HCT116 (cell line): Measurements from ENCODE around the gene TUBA1B. TPM values are rescaled to one million over a fixed set of nuclear protein-coding genes. Genes with fewer than 3 reads are reported as not detected.
"Not testable (repeated sequence)": the region's sequence is repeated elsewhere in the genome, so short reads cannot be mapped to it uniquely, and the experiment has no call there.

Experiments used
- ATAC-seq: fragments of 200-7000 bp; cut with Tn5 transposase; 2 replicates; pipeline ENCODE4 v1.9.1; 2020; ENCODE audit warnings: mild to moderate bottlenecking, moderate library complexity
- BruUV-seq: library from RNA; stranded (reverse); fragments of 400-500 nt; replicated peaks from 2 replicates; lab custom pipeline; 2021; lab: Mats Ljungman, UMichigan
- CTCF ChIA-PET: fragments of 300-600 bp; sonication (Branson Sonifier 250); formaldehyde crosslinking; loops from one replicate; lab custom pipeline; 2021; ENCODE audit warnings: antibody characterized with exemption; lab: Charles Lee
- POLR2A ChIA-PET: fragments of 300-600, 350-600 bp; sonication (Branson Sonifier 250); formaldehyde crosslinking; loops from one replicate; lab custom pipeline; 2021; ENCODE audit warnings: antibody characterized with exemption; lab: Charles Lee
- RAD21 ChIA-PET, 2 experiments: fragments of 300-600 bp; sonication (Branson Sonifier 250); formaldehyde crosslinking; loops; one replicate each; lab custom pipeline; 2023; ENCODE audit warnings: low total read pairs in 2 of 2; ENCODE audit not compliant: uncharacterized antibody in 2 of 2, unreplicated experiment in 2 of 2, low non-redundant PET in 1 of 2; lab: Charles Lee
- DNase-seq: peaks from one replicate; pipeline ENCODE4 v3.0.0-alpha.2; 2010; ENCODE audit warnings: low read depth, low spot score
- H2AFZ ChIP-seq: fragments of 200-600 bp; shearing (Covaris generic), sonication (generic); 2 replicates; pipeline ENCODE4 v1.6.1; 2017; ENCODE audit warnings: low read depth, mixed run types, mixed read lengths, antibody characterized with exemption, low read length; ENCODE audit not compliant: poor library complexity, severe bottlenecking
- H3K27ac ChIP-seq: 2 replicates; pipeline ENCODE4 v1.5.1; 2012; ENCODE audit warnings: low read depth, low read length
- H3K27me3 ChIP-seq: fragments of 200-600 bp; sonication (generic); 2 replicates; pipeline ENCODE4 v1.6.1; 2016; ENCODE audit warnings: mixed run types, low read length, mixed read lengths; ENCODE audit not compliant: insufficient read depth
- H3K36me3 ChIP-seq, 2 experiments: fragments of 200-500 bp in 1 of 2; fragments of 200-600 bp in 1 of 2; sonication (Bioruptor generic) in 1 of 2; sonication (generic) in 1 of 2; 2 replicates each; pipeline versions ENCODE4 v1.5.1 to v1.6.1; 2014 to 2016; ENCODE audit warnings: low read length in 2 of 2, inconsistent platforms in 1 of 2, mixed read lengths in 1 of 2, mixed run types in 1 of 2; ENCODE audit not compliant: insufficient read depth in 2 of 2, control insufficient read depth in 1 of 2
- H3K4me1 ChIP-seq, 2 experiments: fragments of 200-600 bp in 1 of 2; sonication (generic) in 1 of 2; 2 replicates each; pipeline versions ENCODE4 v1.5.1 to v1.6.1; 2012 to 2017; ENCODE audit warnings: low read length in 2 of 2, inconsistent platforms in 1 of 2, mild to moderate bottlenecking in 1 of 2, mixed read lengths in 1 of 2, mixed run types in 1 of 2, moderate library complexity in 1 of 2; ENCODE audit not compliant: insufficient read depth in 2 of 2, control insufficient read depth in 1 of 2
- H3K4me2 ChIP-seq: fragments of 200-600 bp; sonication (generic); 2 replicates; pipeline ENCODE4 v1.6.1; 2017; ENCODE audit warnings: mixed run types, low read length, mixed read lengths
- H3K4me3 ChIP-seq, 2 experiments: fragments of 200-600 bp in 1 of 2; sonication (generic) in 1 of 2; replicated peaks in 1 of 2; 2 replicates each; pipeline ENCODE4 v1.5.1; 2011 to 2016; ENCODE audit warnings: low read length in 2 of 2, control low read depth in 1 of 2, low read depth in 1 of 2, mild to moderate bottlenecking in 1 of 2, mixed read lengths in 1 of 2, mixed run types in 1 of 2
- H3K79me2 ChIP-seq: fragments of 200-600 bp; sonication (generic); 2 replicates; pipeline ENCODE4 v1.6.1; 2017; ENCODE audit warnings: mild to moderate bottlenecking, mixed run types, low read length, moderate library complexity, mixed read lengths; ENCODE audit not compliant: insufficient read depth
- H3K9ac ChIP-seq: fragments of 200-600 bp; sonication (generic); 2 replicates; pipeline ENCODE4 v1.6.1; 2016; ENCODE audit warnings: low read length, mixed read lengths
- H3K9me2 ChIP-seq: fragments of 200-600 bp; sonication (generic), shearing (Covaris generic); 2 replicates; pipeline ENCODE4 v1.6.1; 2017; ENCODE audit warnings: mixed run types, mild to moderate bottlenecking, moderate library complexity; ENCODE audit not compliant: insufficient read depth
- H3K9me3 ChIP-seq, 2 experiments: fragments of 200-500 bp in 1 of 2; fragments of 200-600 bp in 1 of 2; sonication (Bioruptor generic) in 1 of 2; sonication (generic) in 1 of 2; 2 replicates each; pipeline ENCODE4 v1.6.1; 2014 to 2017; ENCODE audit warnings: low read length in 2 of 2, mixed read lengths in 2 of 2, inconsistent platforms in 1 of 2, low read depth in 1 of 2, mild to moderate bottlenecking in 1 of 2, mixed run types in 1 of 2, moderate library complexity in 1 of 2; ENCODE audit not compliant: control insufficient read depth in 1 of 2, insufficient read depth in 1 of 2
- H4K20me1 ChIP-seq: fragments of 200-600 bp; sonication (generic), shearing (Covaris generic); 2 replicates; pipeline ENCODE4 v1.6.1; 2017; ENCODE audit warnings: mixed run types, mild to moderate bottlenecking, moderate library complexity; ENCODE audit not compliant: insufficient read depth
- EGR1 ChIP-seq: IDR thresholded peaks from 2 replicates; pipeline ENCODE4 v1.6.1; 2012; ENCODE audit warnings: low read depth
- ELF1 ChIP-seq: IDR thresholded peaks from 2 replicates; pipeline ENCODE4 v1.6.1; 2012; ENCODE audit warnings: low read depth, borderline replicate concordance
- EZH2phosphoT487 ChIP-seq: fragments of 200-600 bp; IDR thresholded peaks from 2 replicates; pipeline ENCODE4 v1.6.1; 2018; ENCODE audit warnings: antibody characterized with exemption, borderline replicate concordance
- FOSL1 ChIP-seq: IDR thresholded peaks from 2 replicates; pipeline ENCODE4 v1.6.1; 2012; ENCODE audit warnings: low read depth
- JUND ChIP-seq: IDR thresholded peaks from 2 replicates; pipeline ENCODE4 v1.6.1; 2012
- POLR2A ChIP-seq: IDR thresholded peaks from 2 replicates; pipeline ENCODE4 v1.7.0; 2011; ENCODE audit warnings: borderline replicate concordance; ENCODE audit not compliant: insufficient read depth, insufficient read length; ENCODE audit errors: extremely low read depth
- RAD21 ChIP-seq: IDR thresholded peaks from 2 replicates; pipeline ENCODE4 v1.6.1; 2012; ENCODE audit warnings: low read depth, mild to moderate bottlenecking
- SIN3A ChIP-seq: IDR thresholded peaks from 2 replicates; pipeline ENCODE4 v1.6.1; 2012; ENCODE audit warnings: low read depth
- SP1 ChIP-seq: IDR thresholded peaks from 2 replicates; pipeline ENCODE4 v1.6.1; 2012; ENCODE audit warnings: low read depth
- SRF ChIP-seq: IDR thresholded peaks from 2 replicates; pipeline ENCODE4 v1.6.1; 2012; ENCODE audit warnings: low read depth
- ZFX ChIP-seq: fragments of 450-650 bp; IDR thresholded peaks from 2 replicates; pipeline ENCODE4 v1.6.1; 2017
- intact Hi-C: fragments of 100-400 bp; cut with micrococcal nuclease; formaldehyde crosslinking; loops from 2 replicates; pipeline ENCODE4 v1.10.0; 2022
- total RNA-seq: library from RNA; stranded (reverse); gene quantifications from one replicate; pipeline ENCODE4 v1.2.1, GENCODE V29; 2021; ENCODE audit not compliant: unreplicated experiment
- TF ChIP-seq, protein P1 (sequence below): IDR thresholded peaks from 2 replicates; pipeline ENCODE4 v1.6.1; 2012
- TF ChIP-seq, protein P2 (sequence below): IDR thresholded peaks from 2 replicates; pipeline ENCODE4 v1.6.1; 2012; ENCODE audit warnings: low read depth
- TF ChIP-seq, protein P3 (sequence below): IDR thresholded peaks from 2 replicates; pipeline ENCODE4 v1.6.1; 2012

The TUBA1B gene
- total RNA-seq, 1 experiment from 2014 or later: 1,628 TPM

DNA sequence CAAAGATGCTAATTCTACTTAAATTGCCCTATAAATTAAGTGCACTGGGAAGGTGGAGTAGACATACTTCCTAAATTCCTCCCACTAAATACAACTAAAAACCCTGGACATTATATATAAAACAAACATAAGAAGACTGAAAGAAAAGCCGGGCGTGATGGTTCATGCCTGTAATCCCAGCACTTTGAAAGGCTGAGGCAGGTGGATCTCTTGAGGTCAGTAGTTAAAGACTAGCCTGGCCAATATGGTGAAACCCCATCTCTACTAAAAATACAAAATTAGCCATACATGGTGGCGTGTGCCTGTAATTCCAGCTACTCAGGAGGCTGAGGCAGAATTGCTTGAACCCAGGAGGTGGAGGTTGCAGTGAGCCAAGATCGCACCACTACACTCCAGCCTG lies 30.7 kb upstream of the TUBA1B start:
- H3K4me2 ChIP-seq, BruUV-seq, H4K20me1 ChIP-seq, intact Hi-C loops, H3K79me2 ChIP-seq, H3K9ac ChIP-seq, DNase-seq, H3K9me2 ChIP-seq, RAD21 ChIA-PET, H3K27me3 ChIP-seq, H3K4me3 ChIP-seq, H3K4me1 ChIP-seq, H3K9me3 ChIP-seq, H3K27ac ChIP-seq, H2AFZ ChIP-seq, ATAC-seq, H3K36me3 ChIP-seq, CTCF ChIA-PET, POLR2A ChIA-PET: not testable (repeated sequence)

DNA sequence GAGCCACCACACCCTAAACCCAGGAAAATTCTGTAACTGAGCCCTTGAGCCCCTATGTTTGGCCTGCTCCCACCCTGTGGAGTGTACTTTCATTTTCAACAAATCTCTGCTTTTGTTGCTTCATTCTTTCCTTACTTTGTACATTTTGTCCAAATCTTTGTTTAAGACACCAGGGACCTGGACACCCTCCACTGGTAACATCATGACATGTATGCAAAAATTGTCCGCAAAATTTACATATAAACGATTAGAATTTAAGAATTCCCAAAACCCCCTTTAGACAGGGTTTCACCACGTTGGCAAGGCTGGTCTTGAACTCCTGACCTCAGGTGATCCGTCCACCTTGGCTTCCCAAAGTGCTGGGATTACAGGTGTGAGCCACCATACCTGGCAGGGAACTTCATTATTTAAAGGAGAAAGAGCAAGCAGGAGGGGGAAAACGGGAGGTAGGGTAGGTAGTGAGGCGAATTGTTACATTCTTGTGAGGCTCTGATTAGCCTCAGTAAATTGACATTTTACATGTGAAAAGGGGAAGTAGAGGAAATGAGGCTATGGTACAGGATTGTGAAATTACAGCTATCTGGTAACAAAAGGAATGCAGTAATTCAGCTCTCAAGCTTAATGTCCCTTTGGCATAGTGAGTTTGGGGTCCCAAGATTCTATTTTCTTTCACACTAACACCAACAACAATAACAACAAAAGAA lies 30.0 kb upstream of the TUBA1B start:
- Histone ChIP-seq H3K4me2 (no peak overlapping the region), H3K9me3 (no peaks in the 10 kb centered on the region), H3K4me1 (no peaks in the 10 kb centered on the region), H3K27ac (no peak overlapping the region), H3K36me3 (no peaks in the 10 kb centered on the region), H3K9me2 (no peaks in the 10 kb centered on the region), H3K4me3 (no peak overlapping the region), H3K27me3 (no peaks in the 10 kb centered on the region), H3K79me2 (no peaks in the 10 kb centered on the region), H2AFZ (no peak overlapping the region), H3K9ac (no peak overlapping the region), H4K20me1 (no peaks in the 10 kb centered on the region)
- ATAC-seq: no peak
- no peak for TF ChIP-seq POLR2A
- TF ChIP-seq SIN3A: no peak
- TF ChIP-seq SRF: no peak
- TF ChIP-seq, protein P1, sequence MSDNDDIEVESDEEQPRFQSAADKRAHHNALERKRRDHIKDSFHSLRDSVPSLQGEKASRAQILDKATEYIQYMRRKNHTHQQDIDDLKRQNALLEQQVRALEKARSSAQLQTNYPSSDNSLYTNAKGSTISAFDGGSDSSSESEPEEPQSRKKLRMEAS: no peak
- no peak for TF ChIP-seq ELF1
- TF ChIP-seq, protein P2, sequence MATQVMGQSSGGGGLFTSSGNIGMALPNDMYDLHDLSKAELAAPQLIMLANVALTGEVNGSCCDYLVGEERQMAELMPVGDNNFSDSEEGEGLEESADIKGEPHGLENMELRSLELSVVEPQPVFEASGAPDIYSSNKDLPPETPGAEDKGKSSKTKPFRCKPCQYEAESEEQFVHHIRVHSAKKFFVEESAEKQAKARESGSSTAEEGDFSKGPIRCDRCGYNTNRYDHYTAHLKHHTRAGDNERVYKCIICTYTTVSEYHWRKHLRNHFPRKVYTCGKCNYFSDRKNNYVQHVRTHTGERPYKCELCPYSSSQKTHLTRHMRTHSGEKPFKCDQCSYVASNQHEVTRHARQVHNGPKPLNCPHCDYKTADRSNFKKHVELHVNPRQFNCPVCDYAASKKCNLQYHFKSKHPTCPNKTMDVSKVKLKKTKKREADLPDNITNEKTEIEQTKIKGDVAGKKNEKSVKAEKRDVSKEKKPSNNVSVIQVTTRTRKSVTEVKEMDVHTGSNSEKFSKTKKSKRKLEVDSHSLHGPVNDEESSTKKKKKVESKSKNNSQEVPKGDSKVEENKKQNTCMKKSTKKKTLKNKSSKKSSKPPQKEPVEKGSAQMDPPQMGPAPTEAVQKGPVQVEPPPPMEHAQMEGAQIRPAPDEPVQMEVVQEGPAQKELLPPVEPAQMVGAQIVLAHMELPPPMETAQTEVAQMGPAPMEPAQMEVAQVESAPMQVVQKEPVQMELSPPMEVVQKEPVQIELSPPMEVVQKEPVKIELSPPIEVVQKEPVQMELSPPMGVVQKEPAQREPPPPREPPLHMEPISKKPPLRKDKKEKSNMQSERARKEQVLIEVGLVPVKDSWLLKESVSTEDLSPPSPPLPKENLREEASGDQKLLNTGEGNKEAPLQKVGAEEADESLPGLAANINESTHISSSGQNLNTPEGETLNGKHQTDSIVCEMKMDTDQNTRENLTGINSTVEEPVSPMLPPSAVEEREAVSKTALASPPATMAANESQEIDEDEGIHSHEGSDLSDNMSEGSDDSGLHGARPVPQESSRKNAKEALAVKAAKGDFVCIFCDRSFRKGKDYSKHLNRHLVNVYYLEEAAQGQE: no peak
- TF ChIP-seq EGR1: no peak
- TF ChIP-seq, protein P3, sequence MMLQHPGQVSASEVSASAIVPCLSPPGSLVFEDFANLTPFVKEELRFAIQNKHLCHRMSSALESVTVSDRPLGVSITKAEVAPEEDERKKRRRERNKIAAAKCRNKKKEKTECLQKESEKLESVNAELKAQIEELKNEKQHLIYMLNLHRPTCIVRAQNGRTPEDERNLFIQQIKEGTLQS: no peak
- no peak for TF ChIP-seq RAD21
- TF ChIP-seq SP1: no peak
- TF ChIP-seq FOSL1: no peak
- no peak for TF ChIP-seq JUND
- TF ChIP-seq EZH2phosphoT487: no peak
- no peak for TF ChIP-seq ZFX
- ChIA-PET RAD21 (no interaction called here), POLR2A (no interaction called here), CTCF (no interaction called here)
- BruUV-seq: no TSS peak
- intact Hi-C loops: no loop called here
- no peak for DNase-seq
